HepG2 (cell line): ENCODE data around the gene R3HDM4. TPM values are rescaled to one million over a fixed set of nuclear protein-coding genes. Genes with fewer than 3 reads are reported as not detected.

Experiments used
- ARHGAP35 ChIP-seq: sonication (generic); formaldehyde crosslinking; IDR thresholded peaks from 2 replicates; pipeline ENCODE4 v1.9.0; 2022; ENCODE audit warnings: mild to moderate bottlenecking, inconsistent platforms, moderate library complexity, missing genetic modification reagents, borderline replicate concordance
- CENPT ChIP-seq: sonication (generic); formaldehyde crosslinking; IDR thresholded peaks from 2 replicates; pipeline ENCODE4 v1.8.0; 2022; ENCODE audit warnings: low read depth, mild to moderate bottlenecking, moderate library complexity, missing genetic modification reagents
- DR1 ChIP-seq: sonication (generic); formaldehyde crosslinking; IDR thresholded peaks from 2 replicates; pipeline ENCODE4 v1.8.0; 2021; ENCODE audit warnings: mild to moderate bottlenecking, missing genetic modification reagents, inconsistent platforms
- FOSL1 ChIP-seq: sonication (generic); formaldehyde crosslinking; IDR thresholded peaks from 2 replicates; pipeline ENCODE4 v1.9.0; 2021; ENCODE audit warnings: missing genetic modification reagents, borderline replicate concordance
- GATAD1 ChIP-seq: IDR thresholded peaks from 2 replicates; pipeline ENCODE4 v1.6.1; 2016; ENCODE audit warnings: missing genetic modification reagents, missing compliant biosample characterization
- PAWR ChIP-seq: sonication (generic); formaldehyde crosslinking; IDR thresholded peaks from 2 replicates; pipeline ENCODE4 v1.4.0; 2020; ENCODE audit warnings: missing genetic modification reagents, mild to moderate bottlenecking, borderline replicate concordance
- PAX8 ChIP-seq: sonication (generic); formaldehyde crosslinking; IDR thresholded peaks from 2 replicates; pipeline ENCODE4 v1.8.0; 2022; ENCODE audit warnings: mild to moderate bottlenecking, missing genetic modification reagents, borderline replicate concordance
- SOX6 ChIP-seq, 2 experiments: fragments of 450-650 bp in 1 of 2; sonication (generic) in 1 of 2; formaldehyde crosslinking in 1 of 2; IDR thresholded peaks; 2 replicates each; pipeline versions ENCODE4 v1.4.0 to v1.6.1; 2017 to 2020; ENCODE audit warnings: antibody characterized with exemption in 1 of 2, mild to moderate bottlenecking in 1 of 2, missing genetic modification reagents in 1 of 2
- ZFP36L2 ChIP-seq: sonication (generic); formaldehyde crosslinking; IDR thresholded peaks from 2 replicates; pipeline ENCODE4 v1.4.0; 2020; ENCODE audit warnings: missing genetic modification reagents
- ZNF180 ChIP-seq: sonication (generic); formaldehyde crosslinking; IDR thresholded peaks from 2 replicates; pipeline ENCODE4 v1.4.0; 2020; ENCODE audit warnings: low read depth, missing genetic modification reagents, borderline replicate concordance
- ZNF296 ChIP-seq: sonication (generic); formaldehyde crosslinking; conservative IDR thresholded peaks from 2 replicates; pipeline ENCODE4 v1.5.0; 2020; ENCODE audit warnings: mild to moderate bottlenecking, missing genetic modification reagents
- ZNF343 ChIP-seq: sonication (generic); formaldehyde crosslinking; IDR thresholded peaks from 2 replicates; pipeline ENCODE4 v1.4.0; 2020; ENCODE audit warnings: mild to moderate bottlenecking, missing genetic modification reagents
- ZNF570 ChIP-seq: sonication (generic); formaldehyde crosslinking; IDR thresholded peaks from 2 replicates; pipeline ENCODE4 v1.4.0; 2020; ENCODE audit warnings: mild to moderate bottlenecking, missing genetic modification reagents, borderline replicate concordance
- ZNF737 ChIP-seq: sonication (generic); formaldehyde crosslinking; IDR thresholded peaks from 2 replicates; pipeline ENCODE4 v1.5.0; 2020; ENCODE audit warnings: missing genetic modification reagents, mild to moderate bottlenecking, borderline replicate concordance
- ZNF761 ChIP-seq: sonication (generic); formaldehyde crosslinking; conservative IDR thresholded peaks from 2 replicates; pipeline ENCODE4 v1.4.0; 2020; ENCODE audit warnings: mild to moderate bottlenecking, missing genetic modification reagents
- polyA plus RNA-seq, 8 experiments: library from polyadenylated mRNA; depleted of rRNA in 3 of 8; stranded (reverse) in 7 of 8; unstranded in 1 of 8; fragments of >200 nt; fragmentation: Illumina TruSeq in 4 of 8; extraction: Trizol in 4 of 8; gene quantifications; 2 replicates each; pipeline versions ENCODE4 v1.2.1 to v1.2.3, GENCODE V29; 2011 to 2016; ENCODE audit warnings: low read depth in 4 of 8, missing spikeins in 1 of 8, mixed read lengths in 1 of 8; ENCODE audit not compliant: insufficient read depth in 1 of 8
- total RNA-seq, 5 experiments: library from RNA; depleted of rRNA; stranded (reverse); fragments of >200 nt; fragmentation: Illumina TruSeq; extraction: Trizol; gene quantifications; 2 replicates each; pipeline ENCODE4 v1.2.3, GENCODE V29; 2016; ENCODE audit warnings: low read depth in 1 of 5
- TF ChIP-seq, protein P1 (sequence below): sonication (generic); formaldehyde crosslinking; IDR thresholded peaks from 2 replicates; pipeline ENCODE4 v1.8.0; 2022; ENCODE audit warnings: mild to moderate bottlenecking, missing genetic modification reagents, moderate library complexity
- TF ChIP-seq, protein P2 (sequence below): fragments of 450-650 bp; IDR thresholded peaks from 2 replicates; pipeline ENCODE4 v1.6.1; 2017
- TF ChIP-seq, protein P3 (sequence below): sonication (generic); formaldehyde crosslinking; IDR thresholded peaks from 2 replicates; pipeline ENCODE4 v1.8.1; 2023; ENCODE audit warnings: missing genetic modification reagents, inconsistent platforms, borderline replicate concordance
- TF ChIP-seq, protein P4 (sequence below): sonication (generic); formaldehyde crosslinking; IDR thresholded peaks from 2 replicates; pipeline ENCODE4 v1.5.1; 2020; ENCODE audit warnings: mild to moderate bottlenecking, moderate library complexity, missing genetic modification reagents
- TF ChIP-seq, protein P5 (sequence below): IDR thresholded peaks from 2 replicates; pipeline ENCODE4 v1.6.1; 2012; ENCODE audit warnings: low read depth, low read length, improper control_type of control experiment
- TF ChIP-seq, protein P6 (sequence below): sonication (generic); formaldehyde crosslinking; IDR thresholded peaks from 2 replicates; pipeline ENCODE4 v1.8.0; 2023; ENCODE audit warnings: mild to moderate bottlenecking, missing genetic modification reagents

Gene R3HDM4
- total and polyA plus RNA-seq, 2 of the 13 experiments (the other 11 are each of a cell fraction or from before 2014, with no cell fraction given) = 26.2 to 26.9 TPM

DNA sequence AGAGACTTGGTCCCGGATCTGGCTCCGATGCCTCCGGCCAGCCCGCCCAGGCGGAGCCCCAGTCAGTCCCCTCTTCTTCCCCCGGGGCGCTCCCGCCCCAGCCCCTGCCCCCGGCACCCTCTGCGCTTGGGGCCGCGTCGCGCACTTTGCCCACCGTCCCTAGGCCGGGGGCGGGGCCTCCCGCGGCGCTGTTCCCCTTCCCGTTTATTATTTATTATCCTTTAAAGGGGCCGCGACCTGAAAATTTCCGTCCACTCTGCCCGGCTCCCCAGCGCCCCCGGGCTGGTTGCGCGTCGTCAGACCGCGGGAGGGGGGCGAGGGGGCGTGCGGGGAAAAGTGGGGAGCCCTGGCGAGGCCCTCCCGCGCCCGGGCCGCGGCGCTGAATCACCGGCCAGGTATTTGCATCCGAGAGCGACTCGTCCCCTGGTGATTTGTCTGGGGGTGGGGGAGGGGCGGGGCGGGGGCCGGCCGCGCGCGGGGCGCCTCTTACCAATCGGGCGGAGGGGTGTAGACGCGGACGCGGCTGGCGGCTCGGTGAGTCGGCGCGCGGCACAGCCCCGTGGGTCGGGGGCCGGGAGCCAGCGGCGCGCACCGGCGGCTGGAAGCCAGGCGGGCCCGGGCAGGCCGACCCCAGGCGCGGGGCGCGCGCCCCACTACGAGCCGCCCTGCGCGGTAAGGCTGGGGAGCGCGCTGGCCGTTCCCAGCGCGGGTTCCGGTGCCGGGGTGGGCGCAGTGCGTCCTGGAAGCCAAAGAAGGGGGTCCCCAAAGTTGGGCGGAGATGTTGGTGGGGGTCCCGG lies 12.7 kb upstream of the R3HDM4 start, which contains the start of gene ARID3A (continued):
- TF ChIP-seq CENPT (CRISPR knock-in tag) = no peak
- TF ChIP-seq GATAD1 = no peak
- TF ChIP-seq ARHGAP35 = no peak
- TF ChIP-seq ZNF180 (CRISPR knock-in tag) = no peak
- no peak for TF ChIP-seq ZFP36L2 (CRISPR knock-in tag)
- TF ChIP-seq, protein P1, sequence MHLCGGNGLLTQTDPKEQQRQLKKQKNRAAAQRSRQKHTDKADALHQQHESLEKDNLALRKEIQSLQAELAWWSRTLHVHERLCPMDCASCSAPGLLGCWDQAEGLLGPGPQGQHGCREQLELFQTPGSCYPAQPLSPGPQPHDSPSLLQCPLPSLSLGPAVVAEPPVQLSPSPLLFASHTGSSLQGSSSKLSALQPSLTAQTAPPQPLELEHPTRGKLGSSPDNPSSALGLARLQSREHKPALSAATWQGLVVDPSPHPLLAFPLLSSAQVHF (CRISPR knock-in tag) = 0 out of 2 replicates have a peak, but pooled peaks have one; percentile 35
- TF ChIP-seq ZNF296 (CRISPR knock-in tag) = no peak
- TF ChIP-seq, protein P2, sequence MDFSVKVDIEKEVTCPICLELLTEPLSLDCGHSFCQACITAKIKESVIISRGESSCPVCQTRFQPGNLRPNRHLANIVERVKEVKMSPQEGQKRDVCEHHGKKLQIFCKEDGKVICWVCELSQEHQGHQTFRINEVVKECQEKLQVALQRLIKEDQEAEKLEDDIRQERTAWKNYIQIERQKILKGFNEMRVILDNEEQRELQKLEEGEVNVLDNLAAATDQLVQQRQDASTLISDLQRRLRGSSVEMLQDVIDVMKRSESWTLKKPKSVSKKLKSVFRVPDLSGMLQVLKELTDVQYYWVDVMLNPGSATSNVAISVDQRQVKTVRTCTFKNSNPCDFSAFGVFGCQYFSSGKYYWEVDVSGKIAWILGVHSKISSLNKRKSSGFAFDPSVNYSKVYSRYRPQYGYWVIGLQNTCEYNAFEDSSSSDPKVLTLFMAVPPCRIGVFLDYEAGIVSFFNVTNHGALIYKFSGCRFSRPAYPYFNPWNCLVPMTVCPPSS = no peak
- TF ChIP-seq, protein P3, sequence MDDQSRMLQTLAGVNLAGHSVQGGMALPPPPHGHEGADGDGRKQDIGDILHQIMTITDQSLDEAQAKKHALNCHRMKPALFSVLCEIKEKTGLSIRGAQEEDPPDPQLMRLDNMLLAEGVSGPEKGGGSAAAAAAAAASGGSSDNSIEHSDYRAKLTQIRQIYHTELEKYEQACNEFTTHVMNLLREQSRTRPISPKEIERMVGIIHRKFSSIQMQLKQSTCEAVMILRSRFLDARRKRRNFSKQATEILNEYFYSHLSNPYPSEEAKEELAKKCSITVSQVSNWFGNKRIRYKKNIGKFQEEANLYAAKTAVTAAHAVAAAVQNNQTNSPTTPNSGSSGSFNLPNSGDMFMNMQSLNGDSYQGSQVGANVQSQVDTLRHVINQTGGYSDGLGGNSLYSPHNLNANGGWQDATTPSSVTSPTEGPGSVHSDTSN (CRISPR knock-in tag) = no peak
- TF ChIP-seq PAX8 (CRISPR knock-in tag) = no peak
- peak; percentile 38; the same call in 1 of the 2 replicates for TF ChIP-seq PAWR (CRISPR knock-in tag)
- no peak for TF ChIP-seq ZNF737 (CRISPR knock-in tag)
- no peak for TF ChIP-seq ZNF570 (CRISPR knock-in tag)
- TF ChIP-seq, protein P4, sequence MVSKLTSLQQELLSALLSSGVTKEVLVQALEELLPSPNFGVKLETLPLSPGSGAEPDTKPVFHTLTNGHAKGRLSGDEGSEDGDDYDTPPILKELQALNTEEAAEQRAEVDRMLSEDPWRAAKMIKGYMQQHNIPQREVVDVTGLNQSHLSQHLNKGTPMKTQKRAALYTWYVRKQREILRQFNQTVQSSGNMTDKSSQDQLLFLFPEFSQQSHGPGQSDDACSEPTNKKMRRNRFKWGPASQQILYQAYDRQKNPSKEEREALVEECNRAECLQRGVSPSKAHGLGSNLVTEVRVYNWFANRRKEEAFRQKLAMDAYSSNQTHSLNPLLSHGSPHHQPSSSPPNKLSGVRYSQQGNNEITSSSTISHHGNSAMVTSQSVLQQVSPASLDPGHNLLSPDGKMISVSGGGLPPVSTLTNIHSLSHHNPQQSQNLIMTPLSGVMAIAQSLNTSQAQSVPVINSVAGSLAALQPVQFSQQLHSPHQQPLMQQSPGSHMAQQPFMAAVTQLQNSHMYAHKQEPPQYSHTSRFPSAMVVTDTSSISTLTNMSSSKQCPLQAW (CRISPR knock-in tag) = no peak
- TF ChIP-seq, protein P5, sequence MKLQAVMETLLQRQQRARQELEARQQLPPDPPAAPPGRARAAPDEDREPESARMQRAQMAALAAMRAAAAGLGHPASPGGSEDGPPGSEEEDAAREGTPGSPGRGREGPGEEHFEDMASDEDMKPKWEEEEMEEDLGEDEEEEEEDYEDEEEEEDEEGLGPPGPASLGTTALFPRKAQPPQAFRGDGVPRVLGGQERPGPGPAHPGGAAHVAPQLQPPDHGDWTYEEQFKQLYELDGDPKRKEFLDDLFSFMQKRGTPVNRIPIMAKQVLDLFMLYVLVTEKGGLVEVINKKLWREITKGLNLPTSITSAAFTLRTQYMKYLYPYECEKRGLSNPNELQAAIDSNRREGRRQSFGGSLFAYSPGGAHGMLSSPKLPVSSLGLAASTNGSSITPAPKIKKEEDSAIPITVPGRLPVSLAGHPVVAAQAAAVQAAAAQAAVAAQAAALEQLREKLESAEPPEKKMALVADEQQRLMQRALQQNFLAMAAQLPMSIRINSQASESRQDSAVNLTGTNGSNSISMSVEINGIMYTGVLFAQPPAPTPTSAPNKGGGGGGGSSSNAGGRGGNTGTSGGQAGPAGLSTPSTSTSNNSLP = peak; percentile 44; the same call in 1 of the 2 replicates
- TF ChIP-seq SOX6 (IDR thresholded peaks at IDR 0.05) = no peak
- TF ChIP-seq SOX6 (CRISPR knock-in tag; IDR thresholded peaks at IDR 0.05) = 0 out of 2 replicates have a peak, but pooled peaks have one; percentile 3
- no peak for TF ChIP-seq ZNF343 (CRISPR knock-in tag)
- TF ChIP-seq FOSL1 = no peak
- TF ChIP-seq, protein P6, sequence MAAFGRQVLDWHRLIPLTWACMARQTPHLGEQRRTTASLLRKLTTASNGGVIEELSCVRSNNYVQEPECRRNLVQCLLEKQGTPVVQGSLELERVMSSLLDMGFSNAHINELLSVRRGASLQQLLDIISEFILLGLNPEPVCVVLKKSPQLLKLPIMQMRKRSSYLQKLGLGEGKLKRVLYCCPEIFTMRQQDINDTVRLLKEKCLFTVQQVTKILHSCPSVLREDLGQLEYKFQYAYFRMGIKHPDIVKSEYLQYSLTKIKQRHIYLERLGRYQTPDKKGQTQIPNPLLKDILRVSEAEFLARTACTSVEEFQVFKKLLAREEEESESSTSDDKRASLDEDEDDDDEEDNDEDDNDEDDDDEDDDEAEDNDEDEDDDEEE (CRISPR knock-in tag) = no peak
- TF ChIP-seq DR1 (CRISPR knock-in tag) = no peak
- TF ChIP-seq ZNF761 (CRISPR knock-in tag) = no peak
